SK-N-SH (cell line): ENCODE results near the gene ACP6. TPM values are rescaled to one million over a fixed set of nuclear protein-coding genes. Genes with fewer than 3 reads are reported as not detected.

Experiments
- CTCF ChIA-PET: fragments of 300-600, 350-600 bp; formaldehyde crosslinking; extraction: SDS; loops from one replicate; lab custom pipeline; 2021; lab: Yijun Ruan, JAX
- POLR2A ChIA-PET: fragments of 350-600 bp; sonication (Branson Sonifier 250); formaldehyde crosslinking; extraction: SDS; loops from one replicate; lab custom pipeline; 2020; ENCODE audit warnings: antibody characterized with exemption, inconsistent platforms; lab: Yijun Ruan, JAX
- DNase-seq: peaks from one replicate; pipeline ENCODE4 v3.0.0; 2012
- H2AFZ ChIP-seq: fragments of 200-600 bp; sonication (generic); 2 replicates; pipeline ENCODE4 v1.8.1; 2016; ENCODE audit warnings: antibody characterized with exemption, mild to moderate bottlenecking, low read depth
- H3F3A ChIP-seq: fragments of 200-600 bp; sonication (generic); replicated peaks from 2 replicates; pipeline ENCODE3; 2016; ENCODE audit warnings: antibody characterized with exemption, mild to moderate bottlenecking; ENCODE audit not compliant: insufficient read depth
- H3K27ac ChIP-seq, 2 experiments: fragments of 200-500 bp in 1 of 2; fragments of 200-600 bp in 1 of 2; sonication (Bioruptor generic) in 1 of 2; sonication (generic), shearing (Covaris generic) in 1 of 2; 2 replicates each; pipeline versions ENCODE4 v1.5.1 to v1.6.1; 2014 to 2016; ENCODE audit warnings: low read depth in 2 of 2, inconsistent platforms in 1 of 2, low read length in 1 of 2, mild to moderate bottlenecking in 1 of 2, mixed read lengths in 1 of 2
- H3K27me3 ChIP-seq: fragments of 200-600 bp; sonication (generic), shearing (Covaris generic); 2 replicates; pipeline ENCODE4 v1.6.1; 2016; ENCODE audit warnings: mixed run types; ENCODE audit not compliant: insufficient read depth
- H3K36me3 ChIP-seq, 2 experiments: fragments of 200-500 bp in 1 of 2; fragments of 200-600 bp in 1 of 2; sonication (Bioruptor generic) in 1 of 2; sonication (generic) in 1 of 2; replicated peaks in 1 of 2; 2 replicates each; pipeline versions ENCODE3 to v1.5.1; 2014 to 2016; ENCODE audit warnings: low read length in 1 of 2, mild to moderate bottlenecking in 1 of 2; ENCODE audit not compliant: insufficient read depth in 2 of 2, control insufficient read depth in 1 of 2
- H3K4me1 ChIP-seq, 2 experiments: fragments of 200-500 bp in 1 of 2; fragments of 200-600 bp in 1 of 2; sonication (Bioruptor generic) in 1 of 2; sonication (generic), shearing (Covaris generic) in 1 of 2; 2 replicates each; pipeline versions ENCODE4 v1.5.1 to v1.6.1; 2014 to 2016; ENCODE audit warnings: low read depth in 1 of 2, low read length in 1 of 2, mixed run types in 1 of 2; ENCODE audit not compliant: insufficient read depth in 2 of 2, control insufficient read depth in 1 of 2
- H3K4me2 ChIP-seq: fragments of 200-600 bp; sonication (generic), shearing (Covaris generic); 2 replicates; pipeline ENCODE4 v1.6.1; 2017; ENCODE audit warnings: mixed run types
- H3K4me3 ChIP-seq, 2 experiments: fragments of 200-500 bp in 1 of 2; fragments of 200-600 bp in 1 of 2; sonication (Bioruptor generic) in 1 of 2; sonication (generic), shearing (Covaris generic) in 1 of 2; 2 replicates each; pipeline versions ENCODE4 v1.5.1 to v1.8.1; 2014 to 2016; ENCODE audit warnings: low read depth in 2 of 2, inconsistent platforms in 1 of 2, low read length in 1 of 2, mild to moderate bottlenecking in 1 of 2, mixed read lengths in 1 of 2, moderate library complexity in 1 of 2
- H3K79me2 ChIP-seq: fragments of 200-600 bp; sonication (generic); 2 replicates; pipeline ENCODE4 v1.8.1; 2017; ENCODE audit warnings: mild to moderate bottlenecking; ENCODE audit not compliant: insufficient read depth
- H3K9ac ChIP-seq: fragments of 200-600 bp; sonication (generic); 2 replicates; pipeline ENCODE4 v1.6.1; 2017; ENCODE audit warnings: mixed run types
- H3K9me2 ChIP-seq: fragments of 200-600 bp; sonication (generic); 2 replicates; pipeline ENCODE4 v1.6.1; 2017; ENCODE audit warnings: mixed run types
- H3K9me3 ChIP-seq: fragments of 200-600 bp; sonication (generic); 2 replicates; pipeline ENCODE4 v1.6.1; 2017; ENCODE audit warnings: mixed run types, mild to moderate bottlenecking, moderate library complexity
- H4K20me1 ChIP-seq: fragments of 200-600 bp; sonication (generic); 2 replicates; pipeline ENCODE4 v1.6.1; 2017; ENCODE audit warnings: mild to moderate bottlenecking, mixed run types; ENCODE audit not compliant: insufficient read depth
- CHD2 ChIP-seq: fragments of 150-350 bp; IDR thresholded peaks from 2 replicates; pipeline ENCODE4 v1.6.1; 2018; ENCODE audit warnings: low read length; ENCODE audit not compliant: partially characterized antibody
- EP300 ChIP-seq, 2 experiments: IDR thresholded peaks; 2 replicates each; pipeline versions ENCODE4 v1.4.0 to v1.6.1; 2012; ENCODE audit warnings: borderline replicate concordance in 1 of 2, low read depth in 1 of 2, low read length in 1 of 2
- EZH2phosphoT487 ChIP-seq: fragments of 200-600 bp; sonication (generic); IDR thresholded peaks from 2 replicates; pipeline ENCODE4 v1.6.1; 2017; ENCODE audit warnings: low read depth, mixed run types, mild to moderate bottlenecking, antibody characterized with exemption, moderate library complexity, borderline replicate concordance
- FOXJ3 ChIP-seq: sonication (generic); formaldehyde crosslinking; IDR thresholded peaks from 2 replicates; pipeline ENCODE4 v1.5.1; 2020; ENCODE audit warnings: mild to moderate bottlenecking, missing genetic modification reagents
- FOXM1 ChIP-seq: IDR thresholded peaks from 2 replicates; pipeline ENCODE4 v1.4.0; 2012; ENCODE audit warnings: low read depth, mild to moderate bottlenecking
- GATA2 ChIP-seq: sonication (generic); formaldehyde crosslinking; IDR thresholded peaks from 2 replicates; pipeline ENCODE4 v1.5.0; 2020; ENCODE audit warnings: mild to moderate bottlenecking, missing genetic modification reagents
- JUND ChIP-seq: IDR thresholded peaks from 2 replicates; pipeline ENCODE4 v1.4.0; 2012
- MXI1 ChIP-seq: IDR thresholded peaks from 2 replicates; pipeline ENCODE4 v1.6.1; 2012; ENCODE audit warnings: mild to moderate bottlenecking, low read depth, low read length, improper control_type of control experiment
- NFIC ChIP-seq: IDR thresholded peaks from 2 replicates; pipeline ENCODE4 v1.4.0; 2012; ENCODE audit warnings: borderline replicate concordance
- RAD21 ChIP-seq: IDR thresholded peaks from 2 replicates; pipeline ENCODE4 v1.6.1; 2012; ENCODE audit warnings: mild to moderate bottlenecking, low read length
- RCOR1 ChIP-seq: fragments of 150-350 bp; IDR thresholded peaks from 2 replicates; pipeline ENCODE4 v1.6.1; 2017; ENCODE audit warnings: antibody characterized with exemption, low read length
- RFX5 ChIP-seq: IDR thresholded peaks from 2 replicates; pipeline ENCODE4 v1.6.1; 2012; ENCODE audit warnings: mild to moderate bottlenecking, improper control_type of control experiment, low read length
- RXRA ChIP-seq: IDR thresholded peaks from 2 replicates; pipeline ENCODE4 v1.4.0; 2012; ENCODE audit warnings: low read depth, mild to moderate bottlenecking, borderline replicate concordance
- SIN3A ChIP-seq: IDR thresholded peaks from 2 replicates; pipeline ENCODE4 v1.6.1; 2012; ENCODE audit warnings: low read depth, mild to moderate bottlenecking, low read length, moderate library complexity, borderline replicate concordance
- SMC3 ChIP-seq: IDR thresholded peaks from 2 replicates; pipeline ENCODE4 v1.6.1; 2012; ENCODE audit warnings: low read depth, low read length, improper control_type of control experiment
- TAF1 ChIP-seq: IDR thresholded peaks from 2 replicates; pipeline ENCODE4 v1.6.1; 2012; ENCODE audit warnings: low read depth, mild to moderate bottlenecking, low read length, moderate library complexity, borderline replicate concordance
- TCF12 ChIP-seq: IDR thresholded peaks from 2 replicates; pipeline ENCODE4 v1.4.0; 2012
- TEAD4 ChIP-seq: IDR thresholded peaks from 2 replicates; pipeline ENCODE4 v1.4.0; 2012; ENCODE audit warnings: mild to moderate bottlenecking, borderline replicate concordance; ENCODE audit not compliant: insufficient read depth
- WGBS: methylation state at CpG from one replicate; pipeline ENCODE4 v1.1.6; 2017; ENCODE audit warnings: low lambda C conversion rate; 5-methylcytosine and 5-hydroxymethylcytosine counted together
- polyA plus RNA-seq, 3 experiments: library from polyadenylated mRNA; depleted of rRNA; stranded (reverse); fragments of >200 nt; gene quantifications; 2 replicates each; pipeline ENCODE4 v1.2.3, GENCODE V29; 2012
- TF ChIP-seq, protein P1 (sequence below): fragments of 200-600 bp; sonication (generic); IDR thresholded peaks from 2 replicates; pipeline ENCODE4 v1.6.1; 2017; ENCODE audit warnings: antibody characterized with exemption, mild to moderate bottlenecking, moderate library complexity
- TF ChIP-seq, protein P2 (sequence below): IDR thresholded peaks from 2 replicates; pipeline ENCODE4; 2012
- TF ChIP-seq, protein P3 (sequence below): IDR thresholded peaks from 2 replicates; pipeline ENCODE4 v1.6.1; 2012; ENCODE audit warnings: mild to moderate bottlenecking, low read depth, low read length, moderate library complexity
- TF ChIP-seq, protein P4 (sequence below): IDR thresholded peaks from 2 replicates; pipeline ENCODE4 v1.4.0; 2012; ENCODE audit warnings: low read depth
- TF ChIP-seq, protein P5 (sequence below): IDR thresholded peaks from 2 replicates; pipeline ENCODE4 v1.4.0; 2012; ENCODE audit warnings: low read depth, borderline replicate concordance

Gene ACP6
- polyA plus RNA-seq (2012; rRNA removed): 10.9 and 16.2 TPM in 2 replicates
- 6.5 and 7.3 TPM in 2 replicates for polyA plus RNA-seq (2012; cell fraction: cytosol; rRNA removed)
- 78.4 and 84.8 TPM in 2 replicates for polyA plus RNA-seq (2012; cell fraction: nucleus; rRNA removed)

DNA sequence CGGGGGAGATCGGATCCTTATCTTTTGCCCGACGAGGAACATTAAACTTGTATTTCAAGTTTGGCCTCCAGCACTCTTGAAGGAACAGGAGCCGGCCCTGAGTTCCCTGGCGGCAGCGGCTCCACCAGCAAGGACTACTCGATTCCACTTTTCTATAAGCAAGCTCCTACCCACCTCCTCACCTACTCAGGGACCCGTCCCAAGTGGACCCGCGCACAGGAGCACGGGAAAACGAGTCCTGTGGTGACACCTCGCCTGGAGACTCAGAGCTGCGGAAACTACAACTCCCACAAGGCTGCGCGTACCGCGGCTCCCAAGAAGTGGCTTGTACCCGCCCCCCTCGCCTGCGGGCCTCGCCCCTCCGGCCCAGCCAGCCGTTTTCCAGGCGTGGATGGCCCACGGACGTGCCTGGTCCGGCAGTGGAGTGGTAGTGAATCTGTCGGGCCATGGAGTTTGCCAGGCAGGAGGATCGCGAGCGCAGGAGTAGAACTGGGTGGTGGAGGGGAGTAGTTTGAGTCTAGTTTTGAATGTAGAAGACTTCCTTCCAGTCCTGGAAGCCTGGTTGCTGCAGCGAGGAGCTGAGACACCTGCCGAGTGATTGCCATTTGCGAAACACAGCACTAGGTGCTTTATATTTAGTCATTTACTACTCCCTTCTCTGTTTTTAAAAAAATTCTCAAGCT lies at the start of gene ACP6:
Gene ACP6 (minus strand): TSS at position 206 of the 683 bp plus-strand sequence. CDS start 476 bp downstream, outside the sequence.
- H3K27me3 ChIP-seq: no peaks in the 10 kb centered on the region
- peaks cover 8% of the 10 kb centered on the region for H3F3A ChIP-seq
- ChIA-PET POLR2A (interaction anchor here (0.9 to 1.4 kb wide), 3 partner anchors 26 to 133 kb away, joined by 3 to 4 read pairs (median 3); no protein-coding TSS in a partner anchor), CTCF (no interaction called here)
- H3K4me2 ChIP-seq: peak within 1 kb of the TSS; percentile 79
- DNase-seq: peak; percentile 92
- 5% methylated on average over 29 of the region's 36 CpGs for WGBS
- no peaks in the 10 kb centered on the region for H3K36me3 ChIP-seq
- peak within 1 kb of the TSS; percentile 87 for H2AFZ ChIP-seq
- no peaks in the 10 kb centered on the region for H3K9me2 ChIP-seq
- peak within 1 kb of the TSS; percentile 70 to 86 for H3K4me3 ChIP-seq
- peaks cover 21% of the 10 kb centered on the region; the same call in 1 of the 2 replicates for H3K79me2 ChIP-seq
- H3K4me1 ChIP-seq: peaks cover 7 to 28% of the 10 kb centered on the region in 2 experiments; a peak in 3 of 4 replicates
- H4K20me1 ChIP-seq: no peaks in the 10 kb centered on the region
- no peaks in the 10 kb centered on the region for H3K9me3 ChIP-seq
- H3K27ac ChIP-seq: peak within 1 kb of the TSS; percentile 12 to 80; a peak in 3 of 4 replicates
- H3K9ac ChIP-seq: peak within 1 kb of the TSS; percentile 49
- TF ChIP-seq, protein P1, sequence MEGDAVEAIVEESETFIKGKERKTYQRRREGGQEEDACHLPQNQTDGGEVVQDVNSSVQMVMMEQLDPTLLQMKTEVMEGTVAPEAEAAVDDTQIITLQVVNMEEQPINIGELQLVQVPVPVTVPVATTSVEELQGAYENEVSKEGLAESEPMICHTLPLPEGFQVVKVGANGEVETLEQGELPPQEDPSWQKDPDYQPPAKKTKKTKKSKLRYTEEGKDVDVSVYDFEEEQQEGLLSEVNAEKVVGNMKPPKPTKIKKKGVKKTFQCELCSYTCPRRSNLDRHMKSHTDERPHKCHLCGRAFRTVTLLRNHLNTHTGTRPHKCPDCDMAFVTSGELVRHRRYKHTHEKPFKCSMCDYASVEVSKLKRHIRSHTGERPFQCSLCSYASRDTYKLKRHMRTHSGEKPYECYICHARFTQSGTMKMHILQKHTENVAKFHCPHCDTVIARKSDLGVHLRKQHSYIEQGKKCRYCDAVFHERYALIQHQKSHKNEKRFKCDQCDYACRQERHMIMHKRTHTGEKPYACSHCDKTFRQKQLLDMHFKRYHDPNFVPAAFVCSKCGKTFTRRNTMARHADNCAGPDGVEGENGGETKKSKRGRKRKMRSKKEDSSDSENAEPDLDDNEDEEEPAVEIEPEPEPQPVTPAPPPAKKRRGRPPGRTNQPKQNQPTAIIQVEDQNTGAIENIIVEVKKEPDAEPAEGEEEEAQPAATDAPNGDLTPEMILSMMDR: no peak
- TF ChIP-seq EZH2phosphoT487: no peak
- no peak for TF ChIP-seq FOXM1
- TF ChIP-seq, protein P2, sequence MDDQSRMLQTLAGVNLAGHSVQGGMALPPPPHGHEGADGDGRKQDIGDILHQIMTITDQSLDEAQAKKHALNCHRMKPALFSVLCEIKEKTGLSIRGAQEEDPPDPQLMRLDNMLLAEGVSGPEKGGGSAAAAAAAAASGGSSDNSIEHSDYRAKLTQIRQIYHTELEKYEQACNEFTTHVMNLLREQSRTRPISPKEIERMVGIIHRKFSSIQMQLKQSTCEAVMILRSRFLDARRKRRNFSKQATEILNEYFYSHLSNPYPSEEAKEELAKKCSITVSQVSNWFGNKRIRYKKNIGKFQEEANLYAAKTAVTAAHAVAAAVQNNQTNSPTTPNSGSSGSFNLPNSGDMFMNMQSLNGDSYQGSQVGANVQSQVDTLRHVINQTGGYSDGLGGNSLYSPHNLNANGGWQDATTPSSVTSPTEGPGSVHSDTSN: no peak
- TF ChIP-seq TCF12: no peak
- no peak for TF ChIP-seq RAD21
- TF ChIP-seq, protein P3, sequence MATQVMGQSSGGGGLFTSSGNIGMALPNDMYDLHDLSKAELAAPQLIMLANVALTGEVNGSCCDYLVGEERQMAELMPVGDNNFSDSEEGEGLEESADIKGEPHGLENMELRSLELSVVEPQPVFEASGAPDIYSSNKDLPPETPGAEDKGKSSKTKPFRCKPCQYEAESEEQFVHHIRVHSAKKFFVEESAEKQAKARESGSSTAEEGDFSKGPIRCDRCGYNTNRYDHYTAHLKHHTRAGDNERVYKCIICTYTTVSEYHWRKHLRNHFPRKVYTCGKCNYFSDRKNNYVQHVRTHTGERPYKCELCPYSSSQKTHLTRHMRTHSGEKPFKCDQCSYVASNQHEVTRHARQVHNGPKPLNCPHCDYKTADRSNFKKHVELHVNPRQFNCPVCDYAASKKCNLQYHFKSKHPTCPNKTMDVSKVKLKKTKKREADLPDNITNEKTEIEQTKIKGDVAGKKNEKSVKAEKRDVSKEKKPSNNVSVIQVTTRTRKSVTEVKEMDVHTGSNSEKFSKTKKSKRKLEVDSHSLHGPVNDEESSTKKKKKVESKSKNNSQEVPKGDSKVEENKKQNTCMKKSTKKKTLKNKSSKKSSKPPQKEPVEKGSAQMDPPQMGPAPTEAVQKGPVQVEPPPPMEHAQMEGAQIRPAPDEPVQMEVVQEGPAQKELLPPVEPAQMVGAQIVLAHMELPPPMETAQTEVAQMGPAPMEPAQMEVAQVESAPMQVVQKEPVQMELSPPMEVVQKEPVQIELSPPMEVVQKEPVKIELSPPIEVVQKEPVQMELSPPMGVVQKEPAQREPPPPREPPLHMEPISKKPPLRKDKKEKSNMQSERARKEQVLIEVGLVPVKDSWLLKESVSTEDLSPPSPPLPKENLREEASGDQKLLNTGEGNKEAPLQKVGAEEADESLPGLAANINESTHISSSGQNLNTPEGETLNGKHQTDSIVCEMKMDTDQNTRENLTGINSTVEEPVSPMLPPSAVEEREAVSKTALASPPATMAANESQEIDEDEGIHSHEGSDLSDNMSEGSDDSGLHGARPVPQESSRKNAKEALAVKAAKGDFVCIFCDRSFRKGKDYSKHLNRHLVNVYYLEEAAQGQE: no peak
- 0 out of 2 replicates have a peak, but pooled peaks have one; percentile 39 for TF ChIP-seq GATA2 (CRISPR knock-in tag)
- TF ChIP-seq RCOR1: peak; percentile 6; the same call in 1 of the 2 replicates
- TF ChIP-seq FOXJ3: no peak
- TF ChIP-seq EP300 (IDR thresholded peaks at IDR 0.05; ENCODE audit: borderline replicate concordance in 1 of 2, low read depth in 1 of 2, low read length in 1 of 2): no peak; a peak in 1 of 4 replicates
- TF ChIP-seq TEAD4: no peak
- no peak for TF ChIP-seq RXRA
- TF ChIP-seq, protein P4, sequence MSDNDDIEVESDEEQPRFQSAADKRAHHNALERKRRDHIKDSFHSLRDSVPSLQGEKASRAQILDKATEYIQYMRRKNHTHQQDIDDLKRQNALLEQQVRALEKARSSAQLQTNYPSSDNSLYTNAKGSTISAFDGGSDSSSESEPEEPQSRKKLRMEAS: peak; percentile 53; the same call in 1 of the 2 replicates
- TF ChIP-seq SIN3A: no peak
- TF ChIP-seq, protein P5, sequence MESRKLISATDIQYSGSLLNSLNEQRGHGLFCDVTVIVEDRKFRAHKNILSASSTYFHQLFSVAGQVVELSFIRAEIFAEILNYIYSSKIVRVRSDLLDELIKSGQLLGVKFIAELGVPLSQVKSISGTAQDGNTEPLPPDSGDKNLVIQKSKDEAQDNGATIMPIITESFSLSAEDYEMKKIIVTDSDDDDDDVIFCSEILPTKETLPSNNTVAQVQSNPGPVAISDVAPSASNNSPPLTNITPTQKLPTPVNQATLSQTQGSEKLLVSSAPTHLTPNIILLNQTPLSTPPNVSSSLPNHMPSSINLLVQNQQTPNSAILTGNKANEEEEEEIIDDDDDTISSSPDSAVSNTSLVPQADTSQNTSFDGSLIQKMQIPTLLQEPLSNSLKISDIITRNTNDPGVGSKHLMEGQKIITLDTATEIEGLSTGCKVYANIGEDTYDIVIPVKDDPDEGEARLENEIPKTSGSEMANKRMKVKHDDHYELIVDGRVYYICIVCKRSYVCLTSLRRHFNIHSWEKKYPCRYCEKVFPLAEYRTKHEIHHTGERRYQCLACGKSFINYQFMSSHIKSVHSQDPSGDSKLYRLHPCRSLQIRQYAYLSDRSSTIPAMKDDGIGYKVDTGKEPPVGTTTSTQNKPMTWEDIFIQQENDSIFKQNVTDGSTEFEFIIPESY: no peak
- no peak for TF ChIP-seq SMC3
- peak; percentile 28 for TF ChIP-seq CHD2
- TF ChIP-seq TAF1: peak; percentile 48; the same call in 1 of the 2 replicates
- TF ChIP-seq MXI1: peak; percentile 39; the same call in 1 of the 2 replicates
- no peak for TF ChIP-seq RFX5
- TF ChIP-seq JUND: no peak
- TF ChIP-seq NFIC: no peak
